HepG2 (cell line): ENCODE results near the gene TTF2. TPM values are rescaled to one million over a fixed set of nuclear protein-coding genes. Genes with fewer than 3 reads are reported as not detected.
A peak's percentile ranks its signal among the peaks of the same experiment; 100 is the strongest.

Experiments
- ASH2L ChIP-seq: fragments of 300-600, 200-600 bp; sonication (generic); IDR thresholded peaks from 2 replicates; pipeline ENCODE4 v1.7.0; 2017; ENCODE audit warnings: low read depth, mild to moderate bottlenecking, moderate library complexity, mixed read lengths, low read length; ENCODE audit not compliant: insufficient read length
- CBX1 ChIP-seq: IDR thresholded peaks from one replicate; pipeline ENCODE4 v1.6.1; 2016; ENCODE audit warnings: antibody characterized with exemption, low read depth
- CBX5 ChIP-seq: sonication (generic); formaldehyde crosslinking; IDR thresholded peaks from 2 replicates; pipeline ENCODE4 v1.4.0; 2020; ENCODE audit warnings: missing genetic modification reagents, borderline replicate concordance
- REL ChIP-seq: sonication (generic); formaldehyde crosslinking; conservative IDR thresholded peaks from 2 replicates; pipeline ENCODE4 v1.8.0; 2022; ENCODE audit warnings: mild to moderate bottlenecking, missing genetic modification reagents, moderate library complexity
- YEATS2 ChIP-seq: sonication (generic); formaldehyde crosslinking; IDR thresholded peaks from 2 replicates; pipeline ENCODE4 v1.4.0; 2020; ENCODE audit warnings: missing genetic modification reagents, borderline replicate concordance
- ZFP36L2 ChIP-seq: sonication (generic); formaldehyde crosslinking; IDR thresholded peaks from 2 replicates; pipeline ENCODE4 v1.4.0; 2020; ENCODE audit warnings: missing genetic modification reagents
- ZNF614 ChIP-seq: IDR thresholded peaks from 2 replicates; pipeline ENCODE4 v1.6.1; 2018; ENCODE audit warnings: missing biosample characterization, missing genetic modification reagents, inconsistent platforms, borderline replicate concordance
- polyA plus RNA-seq, 8 experiments: library from polyadenylated mRNA; depleted of rRNA in 3 of 8; stranded (reverse) in 7 of 8; unstranded in 1 of 8; fragments of >200 nt; fragmentation: Illumina TruSeq in 4 of 8; extraction: Trizol in 4 of 8; gene quantifications; 2 replicates each; pipeline versions ENCODE4 v1.2.1 to v1.2.3, GENCODE V29; 2011 to 2016; ENCODE audit warnings: low read depth in 4 of 8, missing spikeins in 1 of 8, mixed read lengths in 1 of 8; ENCODE audit not compliant: insufficient read depth in 1 of 8
- total RNA-seq, 5 experiments: library from RNA; depleted of rRNA; stranded (reverse); fragments of >200 nt; fragmentation: Illumina TruSeq; extraction: Trizol; gene quantifications; 2 replicates each; pipeline ENCODE4 v1.2.3, GENCODE V29; 2016; ENCODE audit warnings: low read depth in 1 of 5
- TF ChIP-seq, protein P1 (sequence below): sonication (generic); formaldehyde crosslinking; IDR thresholded peaks from one replicate; pipeline ENCODE4 v1.5.1; 2020; ENCODE audit warnings: mild to moderate bottlenecking, missing genetic modification reagents; ENCODE audit errors: not compliant biosample characterization
- TF ChIP-seq, protein P2 (sequence below): sonication (generic); formaldehyde crosslinking; IDR thresholded peaks from 2 replicates; pipeline ENCODE4 v1.8.0; 2022; ENCODE audit warnings: missing genetic modification reagents, mild to moderate bottlenecking, borderline replicate concordance
- TF ChIP-seq, protein P3 (sequence below): sonication (generic); formaldehyde crosslinking; IDR thresholded peaks from 2 replicates; pipeline ENCODE4 v1.4.0; 2020; ENCODE audit warnings: missing genetic modification reagents, borderline replicate concordance
- TF ChIP-seq, protein P4 (sequence below): sonication (generic); formaldehyde crosslinking; IDR thresholded peaks from 2 replicates; pipeline ENCODE4 v1.5.1; 2020; ENCODE audit warnings: mild to moderate bottlenecking, missing genetic modification reagents, moderate library complexity

Gene TTF2
- total and polyA plus RNA-seq, 2 of the 13 experiments (the other 11 are each of a cell fraction or from before 2014, with no cell fraction given), result 12.8 to 48.9 TPM

DNA sequence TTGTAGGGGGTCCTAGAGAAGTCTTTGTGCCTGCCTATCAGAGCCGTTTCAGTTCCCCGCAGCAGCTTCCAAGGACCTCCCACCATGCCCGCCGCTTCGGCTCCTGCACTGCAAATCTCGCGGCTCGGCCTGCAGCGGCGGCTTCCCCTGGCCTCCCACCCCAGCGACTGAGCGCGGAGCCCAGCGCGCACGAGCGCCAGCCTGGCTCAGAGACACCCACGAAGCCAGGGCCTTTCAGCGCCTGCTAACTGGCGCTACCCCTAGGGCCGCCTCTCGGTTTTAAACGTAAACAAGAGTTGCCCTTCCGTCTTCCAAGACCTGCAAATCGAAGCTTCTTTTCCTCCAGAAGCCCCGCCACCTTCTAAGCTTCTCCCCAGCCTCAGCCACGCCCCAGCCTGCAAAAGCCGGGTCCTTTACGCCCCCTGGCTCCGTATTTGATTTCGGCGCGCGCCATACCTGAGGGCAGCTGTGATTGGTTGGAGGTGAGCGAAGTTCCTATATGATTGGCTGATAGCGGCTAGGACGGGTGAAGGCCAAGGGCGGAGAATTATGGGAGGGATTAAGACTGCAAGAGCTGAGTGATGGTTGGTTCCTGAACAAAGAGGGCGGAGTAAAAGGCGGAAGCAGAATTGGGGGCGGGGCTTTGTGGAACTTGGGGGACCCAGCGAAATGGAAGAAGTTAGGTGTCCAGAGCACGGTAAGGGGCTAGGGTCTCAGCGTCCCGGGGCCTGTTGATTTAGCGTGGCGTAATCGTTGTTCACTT is at the start of gene TTF2 (continued):
- TF ChIP-seq, protein P1, sequence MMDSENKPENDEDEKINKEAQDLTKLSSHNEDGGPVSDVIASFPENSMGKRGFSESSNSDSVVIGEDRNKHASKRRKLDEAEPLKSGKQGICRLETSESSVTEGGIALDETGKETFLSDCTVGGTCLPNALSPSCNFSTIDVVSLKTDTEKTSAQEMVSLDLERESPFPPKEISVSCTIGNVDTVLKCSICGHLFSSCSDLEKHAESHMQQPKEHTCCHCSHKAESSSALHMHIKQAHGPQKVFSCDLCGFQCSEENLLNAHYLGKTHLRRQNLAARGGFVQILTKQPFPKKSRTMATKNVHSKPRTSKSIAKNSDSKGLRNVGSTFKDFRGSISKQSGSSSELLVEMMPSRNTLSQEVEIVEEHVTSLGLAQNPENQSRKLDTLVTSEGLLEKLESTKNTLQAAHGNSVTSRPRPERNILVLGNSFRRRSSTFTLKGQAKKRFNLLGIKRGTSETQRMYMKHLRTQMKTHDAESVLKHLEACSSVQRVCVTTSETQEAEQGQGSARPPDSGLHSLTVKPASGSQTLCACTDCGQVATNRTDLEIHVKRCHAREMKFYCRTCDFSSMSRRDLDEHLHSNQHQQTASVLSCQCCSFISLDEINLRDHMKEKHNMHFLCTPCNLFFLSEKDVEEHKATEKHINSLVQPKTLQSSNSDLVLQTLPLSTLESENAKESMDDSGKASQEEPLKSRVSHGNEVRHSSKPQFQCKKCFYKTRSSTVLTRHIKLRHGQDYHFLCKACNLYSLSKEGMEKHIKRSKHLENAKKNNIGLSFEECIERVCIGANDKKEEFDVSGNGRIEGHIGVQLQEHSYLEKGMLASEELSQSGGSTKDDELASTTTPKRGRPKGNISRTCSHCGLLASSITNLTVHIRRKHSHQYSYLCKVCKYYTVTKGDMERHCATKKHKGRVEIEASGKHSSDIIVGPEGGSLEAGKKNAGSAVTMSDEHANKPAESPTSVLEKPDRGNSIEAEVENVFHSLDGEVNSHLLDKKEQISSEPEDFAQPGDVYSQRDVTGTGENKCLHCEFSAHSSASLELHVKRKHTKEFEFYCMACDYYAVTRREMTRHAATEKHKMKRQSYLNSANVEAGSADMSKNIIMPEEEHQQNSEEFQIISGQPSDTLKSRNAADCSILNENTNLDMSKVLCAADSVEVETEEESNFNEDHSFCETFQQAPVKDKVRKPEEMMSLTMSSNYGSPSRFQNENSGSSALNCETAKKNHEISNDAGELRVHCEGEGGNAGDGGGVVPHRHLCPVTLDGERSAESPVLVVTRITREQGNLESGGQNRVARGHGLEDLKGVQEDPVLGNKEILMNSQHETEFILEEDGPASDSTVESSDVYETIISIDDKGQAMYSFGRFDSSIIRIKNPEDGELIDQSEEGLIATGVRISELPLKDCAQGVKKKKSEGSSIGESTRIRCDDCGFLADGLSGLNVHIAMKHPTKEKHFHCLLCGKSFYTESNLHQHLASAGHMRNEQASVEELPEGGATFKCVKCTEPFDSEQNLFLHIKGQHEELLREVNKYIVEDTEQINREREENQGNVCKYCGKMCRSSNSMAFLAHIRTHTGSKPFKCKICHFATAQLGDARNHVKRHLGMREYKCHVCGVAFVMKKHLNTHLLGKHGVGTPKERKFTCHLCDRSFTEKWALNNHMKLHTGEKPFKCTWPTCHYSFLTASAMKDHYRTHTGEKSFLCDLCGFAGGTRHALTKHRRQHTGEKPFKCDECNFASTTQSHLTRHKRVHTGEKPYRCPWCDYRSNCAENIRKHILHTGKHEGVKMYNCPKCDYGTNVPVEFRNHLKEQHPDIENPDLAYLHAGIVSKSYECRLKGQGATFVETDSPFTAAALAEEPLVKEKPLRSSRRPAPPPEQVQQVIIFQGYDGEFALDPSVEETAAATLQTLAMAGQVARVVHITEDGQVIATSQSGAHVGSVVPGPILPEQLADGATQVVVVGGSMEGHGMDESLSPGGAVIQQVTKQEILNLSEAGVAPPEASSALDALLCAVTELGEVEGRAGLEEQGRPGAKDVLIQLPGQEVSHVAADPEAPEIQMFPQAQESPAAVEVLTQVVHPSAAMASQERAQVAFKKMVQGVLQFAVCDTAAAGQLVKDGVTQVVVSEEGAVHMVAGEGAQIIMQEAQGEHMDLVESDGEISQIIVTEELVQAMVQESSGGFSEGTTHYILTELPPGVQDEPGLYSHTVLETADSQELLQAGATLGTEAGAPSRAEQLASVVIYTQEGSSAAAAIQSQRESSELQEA (CRISPR knock-in tag), result no peak
- no peak for TF ChIP-seq YEATS2
- TF ChIP-seq ZFP36L2 (CRISPR knock-in tag), result no peak
- TF ChIP-seq ZNF614 (CRISPR knock-in tag), result no peak
- TF ChIP-seq ASH2L, result no peak
- TF ChIP-seq CBX5 (CRISPR knock-in tag), result no peak
- TF ChIP-seq, protein P2, sequence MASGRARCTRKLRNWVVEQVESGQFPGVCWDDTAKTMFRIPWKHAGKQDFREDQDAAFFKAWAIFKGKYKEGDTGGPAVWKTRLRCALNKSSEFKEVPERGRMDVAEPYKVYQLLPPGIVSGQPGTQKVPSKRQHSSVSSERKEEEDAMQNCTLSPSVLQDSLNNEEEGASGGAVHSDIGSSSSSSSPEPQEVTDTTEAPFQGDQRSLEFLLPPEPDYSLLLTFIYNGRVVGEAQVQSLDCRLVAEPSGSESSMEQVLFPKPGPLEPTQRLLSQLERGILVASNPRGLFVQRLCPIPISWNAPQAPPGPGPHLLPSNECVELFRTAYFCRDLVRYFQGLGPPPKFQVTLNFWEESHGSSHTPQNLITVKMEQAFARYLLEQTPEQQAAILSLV (CRISPR knock-in tag), result peak; percentile 66; the same call in 1 of the 2 replicates
- TF ChIP-seq CBX1, result peak; percentile 49
- 0 out of 2 replicates have a peak, but pooled peaks have one; percentile 68 for TF ChIP-seq REL
- TF ChIP-seq, protein P3, sequence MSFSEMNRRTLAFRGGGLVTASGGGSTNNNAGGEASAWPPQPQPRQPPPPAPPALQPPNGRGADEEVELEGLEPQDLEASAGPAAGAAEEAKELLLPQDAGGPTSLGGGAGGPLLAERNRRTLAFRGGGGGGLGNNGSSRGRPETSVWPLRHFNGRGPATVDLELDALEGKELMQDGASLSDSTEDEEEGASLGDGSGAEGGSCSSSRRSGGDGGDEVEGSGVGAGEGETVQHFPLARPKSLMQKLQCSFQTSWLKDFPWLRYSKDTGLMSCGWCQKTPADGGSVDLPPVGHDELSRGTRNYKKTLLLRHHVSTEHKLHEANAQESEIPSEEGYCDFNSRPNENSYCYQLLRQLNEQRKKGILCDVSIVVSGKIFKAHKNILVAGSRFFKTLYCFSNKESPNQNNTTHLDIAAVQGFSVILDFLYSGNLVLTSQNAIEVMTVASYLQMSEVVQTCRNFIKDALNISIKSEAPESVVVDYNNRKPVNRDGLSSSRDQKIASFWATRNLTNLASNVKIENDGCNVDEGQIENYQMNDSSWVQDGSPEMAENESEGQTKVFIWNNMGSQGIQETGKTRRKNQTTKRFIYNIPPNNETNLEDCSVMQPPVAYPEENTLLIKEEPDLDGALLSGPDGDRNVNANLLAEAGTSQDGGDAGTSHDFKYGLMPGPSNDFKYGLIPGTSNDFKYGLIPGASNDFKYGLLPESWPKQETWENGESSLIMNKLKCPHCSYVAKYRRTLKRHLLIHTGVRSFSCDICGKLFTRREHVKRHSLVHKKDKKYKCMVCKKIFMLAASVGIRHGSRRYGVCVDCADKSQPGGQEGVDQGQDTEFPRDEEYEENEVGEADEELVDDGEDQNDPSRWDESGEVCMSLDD (CRISPR knock-in tag), result no peak
- TF ChIP-seq, protein P4, sequence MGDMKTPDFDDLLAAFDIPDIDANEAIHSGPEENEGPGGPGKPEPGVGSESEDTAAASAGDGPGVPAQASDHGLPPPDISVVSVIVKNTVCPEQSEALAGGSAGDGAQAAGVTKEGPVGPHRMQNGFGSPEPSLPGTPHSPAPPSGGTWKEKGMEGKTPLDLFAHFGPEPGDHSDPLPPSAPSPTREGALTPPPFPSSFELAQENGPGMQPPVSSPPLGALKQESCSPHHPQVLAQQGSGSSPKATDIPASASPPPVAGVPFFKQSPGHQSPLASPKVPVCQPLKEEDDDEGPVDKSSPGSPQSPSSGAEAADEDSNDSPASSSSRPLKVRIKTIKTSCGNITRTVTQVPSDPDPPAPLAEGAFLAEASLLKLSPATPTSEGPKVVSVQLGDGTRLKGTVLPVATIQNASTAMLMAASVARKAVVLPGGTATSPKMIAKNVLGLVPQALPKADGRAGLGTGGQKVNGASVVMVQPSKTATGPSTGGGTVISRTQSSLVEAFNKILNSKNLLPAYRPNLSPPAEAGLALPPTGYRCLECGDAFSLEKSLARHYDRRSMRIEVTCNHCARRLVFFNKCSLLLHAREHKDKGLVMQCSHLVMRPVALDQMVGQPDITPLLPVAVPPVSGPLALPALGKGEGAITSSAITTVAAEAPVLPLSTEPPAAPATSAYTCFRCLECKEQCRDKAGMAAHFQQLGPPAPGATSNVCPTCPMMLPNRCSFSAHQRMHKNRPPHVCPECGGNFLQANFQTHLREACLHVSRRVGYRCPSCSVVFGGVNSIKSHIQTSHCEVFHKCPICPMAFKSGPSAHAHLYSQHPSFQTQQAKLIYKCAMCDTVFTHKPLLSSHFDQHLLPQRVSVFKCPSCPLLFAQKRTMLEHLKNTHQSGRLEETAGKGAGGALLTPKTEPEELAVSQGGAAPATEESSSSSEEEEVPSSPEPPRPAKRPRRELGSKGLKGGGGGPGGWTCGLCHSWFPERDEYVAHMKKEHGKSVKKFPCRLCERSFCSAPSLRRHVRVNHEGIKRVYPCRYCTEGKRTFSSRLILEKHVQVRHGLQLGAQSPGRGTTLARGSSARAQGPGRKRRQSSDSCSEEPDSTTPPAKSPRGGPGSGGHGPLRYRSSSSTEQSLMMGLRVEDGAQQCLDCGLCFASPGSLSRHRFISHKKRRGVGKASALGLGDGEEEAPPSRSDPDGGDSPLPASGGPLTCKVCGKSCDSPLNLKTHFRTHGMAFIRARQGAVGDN (CRISPR knock-in tag), result peak; percentile 67
